Ascending aorta (tissue), 2 donors: ENCODE data around the gene KLHDC3. TPM values are rescaled to one million over a fixed set of nuclear protein-coding genes. Genes with fewer than 3 reads are reported as not detected.

Experiments used
- DNase-seq, 2 donors: peaks; one replicate each; pipeline ENCODE4 v3.0.0-alpha.2; 2019; ENCODE audit warnings: low spot score in 2 of 2
- H3K27ac ChIP-seq, 2 donors: fragments of 200-600 bp; sonication (generic); one replicate each; pipeline ENCODE4 v1.5.1; 2016 to 2017; ENCODE audit warnings: mild to moderate bottlenecking in 1 of 2
- H3K27me3 ChIP-seq: fragments of 200-600 bp; sonication (generic); one replicate; pipeline ENCODE4 v1.5.1; 2017
- H3K36me3 ChIP-seq, 2 donors: fragments of 200-600 bp; sonication (generic); one replicate each; pipeline ENCODE4 v1.5.1; 2016
- H3K4me1 ChIP-seq, 2 donors: fragments of 200-600 bp; sonication (generic); one replicate each; pipeline ENCODE4 v1.5.1; 2016 to 2017; ENCODE audit warnings: mild to moderate bottlenecking in 1 of 2
- H3K4me3 ChIP-seq, 2 donors: fragments of 200-600 bp; sonication (generic); one replicate each; pipeline ENCODE4 v1.5.1; 2016 to 2017; ENCODE audit warnings: mild to moderate bottlenecking in 1 of 2
- H3K9me3 ChIP-seq, 2 donors: fragments of 200-600 bp; sonication (generic); one replicate each; pipeline ENCODE4 v1.5.1; 2016
- intact Hi-C: fragments of 100-400 bp; cut with DNase I; formaldehyde crosslinking; loops from one replicate; pipeline ENCODE4 v1.15.1; 2023
- total RNA-seq: library from RNA; depleted of rRNA; stranded (reverse); fragments of >200 nt; gene quantifications from one replicate; pipeline ENCODE4 v1.1.0, GENCODE V29; 2016
- TF ChIP-seq, protein P1 (sequence below), 3 experiments: fragments of 200-600 bp in 2 of 3; fragments of 450-650 bp in 1 of 3; sonication (generic) in 2 of 3; IDR thresholded peaks; one replicate each; pipeline ENCODE4 v1.5.1; 2016 to 2019; ENCODE audit warnings: antibody characterized with exemption in 3 of 3, mild to moderate bottlenecking in 1 of 3, moderate library complexity in 1 of 3

The KLHDC3 gene
- total RNA-seq, 1 donor from 2014 or later, result 64.0 TPM

DNA sequence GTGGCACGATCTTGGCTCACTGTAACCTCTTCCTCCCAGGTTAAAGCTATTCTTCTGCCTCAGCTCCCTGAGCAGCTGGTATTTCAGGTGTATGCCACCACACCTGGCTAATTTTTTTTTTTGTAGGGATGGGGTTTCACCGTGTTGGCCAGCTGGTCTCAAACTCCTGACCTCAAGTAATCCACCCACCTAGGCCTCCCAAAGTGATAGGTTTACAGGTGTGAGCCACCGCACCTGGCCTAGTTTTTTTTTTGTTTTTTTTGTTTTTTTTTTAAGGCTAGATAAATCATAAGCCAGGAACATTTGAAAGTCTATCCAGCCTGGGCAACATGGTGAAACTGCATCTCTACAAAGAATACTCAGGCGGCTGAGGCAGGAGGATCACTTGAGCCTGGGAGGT lies 18.3 kb downstream of the KLHDC3 start:
- Histone ChIP-seq H3K4me1 (no peaks in the 10 kb centered on the region), H3K27ac (no peak overlapping the region), H3K36me3 (peaks cover 61 to 68% of the 10 kb centered on the region in 2 donors), H3K27me3 (no peaks in the 10 kb centered on the region), H3K9me3 (no peaks in the 10 kb centered on the region), H3K4me3 (no peak overlapping the region)
- DNase-seq, result no peak
- TF ChIP-seq, protein P1, sequence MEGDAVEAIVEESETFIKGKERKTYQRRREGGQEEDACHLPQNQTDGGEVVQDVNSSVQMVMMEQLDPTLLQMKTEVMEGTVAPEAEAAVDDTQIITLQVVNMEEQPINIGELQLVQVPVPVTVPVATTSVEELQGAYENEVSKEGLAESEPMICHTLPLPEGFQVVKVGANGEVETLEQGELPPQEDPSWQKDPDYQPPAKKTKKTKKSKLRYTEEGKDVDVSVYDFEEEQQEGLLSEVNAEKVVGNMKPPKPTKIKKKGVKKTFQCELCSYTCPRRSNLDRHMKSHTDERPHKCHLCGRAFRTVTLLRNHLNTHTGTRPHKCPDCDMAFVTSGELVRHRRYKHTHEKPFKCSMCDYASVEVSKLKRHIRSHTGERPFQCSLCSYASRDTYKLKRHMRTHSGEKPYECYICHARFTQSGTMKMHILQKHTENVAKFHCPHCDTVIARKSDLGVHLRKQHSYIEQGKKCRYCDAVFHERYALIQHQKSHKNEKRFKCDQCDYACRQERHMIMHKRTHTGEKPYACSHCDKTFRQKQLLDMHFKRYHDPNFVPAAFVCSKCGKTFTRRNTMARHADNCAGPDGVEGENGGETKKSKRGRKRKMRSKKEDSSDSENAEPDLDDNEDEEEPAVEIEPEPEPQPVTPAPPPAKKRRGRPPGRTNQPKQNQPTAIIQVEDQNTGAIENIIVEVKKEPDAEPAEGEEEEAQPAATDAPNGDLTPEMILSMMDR (IDR thresholded peaks at IDR 0.05), result no peak
- intact Hi-C loops, result no loop called here

DNA sequence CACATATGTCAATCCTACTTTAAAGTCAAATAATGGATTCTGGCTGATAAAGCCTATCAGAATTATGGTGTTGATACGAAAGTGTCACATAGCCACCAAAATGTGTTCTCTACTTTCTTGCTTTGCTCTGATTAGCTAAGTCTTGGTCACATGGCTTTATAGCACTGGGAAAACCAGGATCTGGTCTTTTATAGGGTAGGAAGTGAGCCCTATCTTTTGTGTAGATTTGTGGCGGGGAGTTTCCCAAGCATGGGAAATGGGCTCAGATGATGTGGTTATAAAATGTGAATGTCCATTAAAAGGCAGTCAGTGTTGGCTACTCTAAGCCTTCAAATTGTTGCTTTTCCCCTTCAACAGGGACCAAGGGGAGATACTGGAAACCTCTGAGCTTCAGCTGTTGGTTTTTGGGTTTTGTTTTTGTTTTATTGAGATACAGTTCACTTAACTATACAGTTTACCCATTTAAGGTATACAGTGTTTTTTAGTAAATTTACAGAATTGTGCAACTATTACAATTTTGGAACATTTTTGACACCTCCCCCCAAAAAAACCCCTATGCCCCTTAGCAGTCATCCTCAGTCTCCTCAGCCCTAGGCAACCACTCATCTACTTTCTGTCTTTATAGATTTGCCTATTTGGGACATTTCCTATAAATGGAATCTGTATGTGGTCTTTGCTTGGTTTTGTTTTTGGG lies 19.6 kb downstream of the KLHDC3 start:
- TF ChIP-seq, protein P1 (IDR thresholded peaks at IDR 0.05), result no peak
- H3K36me3 ChIP-seq, result peaks cover 60 to 67% of the 10 kb centered on the region in 2 donors
- no peaks in the 10 kb centered on the region for H3K4me1 ChIP-seq
- no peak overlapping the region for H3K4me3 ChIP-seq
- no peaks in the 10 kb centered on the region for H3K9me3 ChIP-seq
- H3K27me3 ChIP-seq, result no peaks in the 10 kb centered on the region
- intact Hi-C loops, result no loop called here
- no peak overlapping the region for H3K27ac ChIP-seq
- DNase-seq, result no peak

DNA sequence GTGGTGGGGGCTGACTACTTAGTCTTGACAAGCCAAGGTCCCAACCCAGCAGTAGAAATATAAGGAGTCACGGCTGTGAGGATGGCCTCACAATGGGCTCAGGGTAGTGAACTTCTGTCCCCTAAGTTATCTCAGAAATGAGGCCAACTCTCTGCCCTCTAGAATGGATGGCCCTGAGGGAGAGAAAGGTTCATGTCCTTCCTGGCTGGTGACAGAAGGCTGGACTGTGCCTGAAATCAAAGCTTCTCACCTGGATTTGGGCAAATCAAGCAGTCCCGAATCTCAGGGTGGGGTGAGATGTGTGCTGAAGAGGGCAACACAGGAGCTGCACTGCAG lies 20.1 kb downstream of the KLHDC3 start:
- H3K4me3 ChIP-seq, result no peak overlapping the region
- H3K9me3 ChIP-seq, result no peaks in the 10 kb centered on the region
- TF ChIP-seq, protein P1 (IDR thresholded peaks at IDR 0.05), result no peak
- peaks cover 55 to 67% of the 10 kb centered on the region in 2 donors for H3K36me3 ChIP-seq
- no peak for DNase-seq
- no peak overlapping the region for H3K27ac ChIP-seq
- no peaks in the 10 kb centered on the region for H3K27me3 ChIP-seq
- H3K4me1 ChIP-seq, result no peaks in the 10 kb centered on the region
- intact Hi-C loops, result no loop called here

DNA sequence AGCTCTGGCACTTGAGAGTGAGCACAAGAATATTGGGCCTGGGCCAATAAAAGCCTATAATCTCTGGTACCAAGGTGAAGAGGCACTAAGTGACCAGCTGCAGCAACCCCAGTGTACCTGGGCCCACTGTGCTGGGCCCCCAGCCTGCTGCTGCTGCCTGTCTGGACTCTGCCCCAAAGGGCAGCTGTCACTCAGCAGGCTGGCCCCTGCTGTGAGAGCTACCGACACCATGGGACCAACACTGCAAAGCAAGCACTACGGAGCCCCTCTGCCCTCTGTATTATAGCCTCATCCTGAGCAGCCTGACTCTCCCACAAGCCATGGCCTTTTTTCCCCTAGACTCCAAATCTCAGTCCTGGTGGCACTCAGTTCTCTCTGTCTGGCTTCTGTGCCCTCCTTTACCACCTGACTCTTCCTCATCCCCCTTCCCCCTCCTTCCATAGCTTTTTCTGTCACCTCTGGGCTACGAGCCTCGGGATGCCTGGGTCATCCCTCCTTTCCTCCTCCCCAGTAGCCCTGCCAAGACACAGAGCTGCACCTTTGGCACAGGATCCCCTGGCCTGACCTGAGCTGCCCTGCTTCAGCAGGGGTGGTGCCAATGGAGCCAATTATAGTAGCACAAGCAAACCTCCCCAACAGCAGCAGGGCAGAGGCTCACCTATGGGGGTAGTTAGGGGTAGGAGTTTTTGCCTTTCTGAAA lies 21.6 kb downstream of the KLHDC3 start:
- Histone ChIP-seq H3K9me3 (no peaks in the 10 kb centered on the region), H3K4me3 (no peak overlapping the region), H3K4me1 (no peaks in the 10 kb centered on the region), H3K36me3 (peaks cover 44 to 62% of the 10 kb centered on the region in 2 donors), H3K27ac (no peak overlapping the region), H3K27me3 (no peaks in the 10 kb centered on the region)
- intact Hi-C loops, result no loop called here
- TF ChIP-seq, protein P1 (IDR thresholded peaks at IDR 0.05), result no peak
- DNase-seq, result no peak

DNA sequence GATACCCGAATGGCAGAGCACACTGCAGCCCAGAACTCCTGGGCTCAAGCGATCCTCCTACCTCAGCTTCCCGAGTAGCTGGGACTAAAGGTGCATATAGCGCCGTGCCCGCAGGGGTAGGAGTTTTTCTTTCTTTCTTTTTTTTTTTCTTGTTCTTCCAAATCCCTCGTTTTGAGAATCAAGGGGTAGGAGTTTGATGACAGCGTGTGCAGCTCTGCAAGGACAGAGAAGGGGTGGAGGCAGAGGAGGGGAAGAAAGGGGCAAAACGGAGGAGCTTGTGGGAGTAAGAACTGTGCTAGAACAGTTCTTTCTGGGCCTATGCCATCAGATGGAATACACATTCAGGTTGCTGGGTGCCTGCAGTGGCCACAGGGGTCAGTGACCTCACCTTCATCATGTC lies 22.7 kb downstream of the KLHDC3 start:
- intact Hi-C loops, result no loop called here
- H3K4me3 ChIP-seq, result no peak overlapping the region
- H3K9me3 ChIP-seq, result no peaks in the 10 kb centered on the region
- no peak overlapping the region for H3K27ac ChIP-seq
- TF ChIP-seq, protein P1 (IDR thresholded peaks at IDR 0.05), result no peak
- no peak for DNase-seq
- peaks cover 37 to 63% of the 10 kb centered on the region in 2 donors for H3K36me3 ChIP-seq
- no peaks in the 10 kb centered on the region for H3K27me3 ChIP-seq
- H3K4me1 ChIP-seq, result no peaks in the 10 kb centered on the region
